Measurements from ENCODE around the gene SNUPN. TPM values are rescaled to one million over a fixed set of nuclear protein-coding genes. Genes with fewer than 3 reads are reported as not detected.

Gene SNUPN
- total RNA-seq, 2 donors from 2014 or later = 17.2 to 26.4 TPM

- no peak overlapping the region for H3K27ac ChIP-seq (ENCODE audit: low read depth, low read length)
- peaks cover 5% of the 10 kb centered on the region for H3K27me3 ChIP-seq (ENCODE audit: control insufficient read depth, insufficient read depth, low read length, poor library complexity, severe bottlenecking)
- Mint-ChIP-seq H3K27ac (peak overlapping the region; percentile 29), H3K36me3 (ENCODE audit: low read depth) (peaks cover 22% of the 10 kb centered on the region), H3K27me3 (ENCODE audit: insufficient read depth) (peaks cover 8% of the 10 kb centered on the region), H3K4me1 (peaks cover 50% of the 10 kb centered on the region), H3K9me3 (no peaks in the 10 kb centered on the region), H3K4me3 (peak overlapping the region; percentile 86)
- no peaks in the 10 kb centered on the region for H3K9me3 ChIP-seq (ENCODE audit: control insufficient read depth, low read length)
- peaks cover 18% of the 10 kb centered on the region for H3K36me3 ChIP-seq (ENCODE audit: control insufficient read depth, insufficient read depth, low read length)
- 81 to 84% methylated on average over 6 to 9 of the region's 9 CpGs for WGBS, 2 experiments (ENCODE audit: insufficient coverage in 1 of 2, insufficient read length in 1 of 2)
- peak; percentile 59 for DNase-seq
- H3K9ac ChIP-seq (ENCODE audit: extremely low read depth, low read length, poor library complexity, severe bottlenecking) = peak overlapping the region; percentile 16
- no peak for TF ChIP-seq CTCF (conservative IDR thresholded peaks at IDR 0.05)
- peaks cover 12% of the 10 kb centered on the region for H3K4me1 ChIP-seq (ENCODE audit: control insufficient read depth, insufficient read depth, low read length)
- H3K4me3 ChIP-seq (ENCODE audit: low read length) = peak overlapping the region; percentile 71
These were observed 25.6 kb upstream of the SNUPN start for GRCh38 chr15:75650908-75651809.

GRCh38 chr15:75649848-75650247 is 24.3 kb upstream of the SNUPN start:
- Histone ChIP-seq H3K4me1 (ENCODE audit: control insufficient read depth, insufficient read depth, low read length) (peaks cover 12% of the 10 kb centered on the region), H3K9ac (ENCODE audit: extremely low read depth, low read length, poor library complexity, severe bottlenecking) (no peak overlapping the region), H3K27me3 (ENCODE audit: control insufficient read depth, insufficient read depth, low read length, poor library complexity, severe bottlenecking) (peaks cover 9% of the 10 kb centered on the region), H3K36me3 (ENCODE audit: control insufficient read depth, insufficient read depth, low read length) (peaks cover 18% of the 10 kb centered on the region), H3K27ac (ENCODE audit: low read depth, low read length) (no peak overlapping the region), H3K9me3 (ENCODE audit: control insufficient read depth, low read length) (no peaks in the 10 kb centered on the region), H3K4me3 (ENCODE audit: low read length) (peak overlapping the region; percentile 71)
- no peak for DNase-seq
- whole genome bisulfite sequencing, 2 experiments (ENCODE audit: insufficient coverage in 1 of 2, insufficient read length in 1 of 2) = 93 to 96% methylated on average over 16 to 18 of the region's 18 CpGs
- Mint-ChIP-seq H3K36me3 (ENCODE audit: low read depth) (peaks cover 21% of the 10 kb centered on the region), H3K27ac (no peak overlapping the region), H3K9me3 (no peaks in the 10 kb centered on the region), H3K27me3 (ENCODE audit: insufficient read depth) (peaks cover 20% of the 10 kb centered on the region), H3K4me1 (peaks cover 50% of the 10 kb centered on the region), H3K4me3 (peak overlapping the region; percentile 86)
- TF ChIP-seq CTCF (conservative IDR thresholded peaks at IDR 0.05) = no peak

GRCh38 chr15:75649045-75649761 is 23.7 kb upstream of the SNUPN start:
- peaks cover 9% of the 10 kb centered on the region for H3K27me3 ChIP-seq (ENCODE audit: control insufficient read depth, insufficient read depth, low read length, poor library complexity, severe bottlenecking)
- H3K9me3 ChIP-seq (ENCODE audit: control insufficient read depth, low read length) = no peaks in the 10 kb centered on the region
- Mint-ChIP-seq H3K27me3 (ENCODE audit: insufficient read depth) (peaks cover 23% of the 10 kb centered on the region), H3K27ac (peak overlapping the region; percentile 98), H3K36me3 (ENCODE audit: low read depth) (peaks cover 21% of the 10 kb centered on the region), H3K4me1 (peaks cover 50% of the 10 kb centered on the region), H3K9me3 (no peaks in the 10 kb centered on the region), H3K4me3 (peak overlapping the region; percentile 86)
- peaks cover 18% of the 10 kb centered on the region for H3K36me3 ChIP-seq (ENCODE audit: control insufficient read depth, insufficient read depth, low read length)
- H3K4me1 ChIP-seq (ENCODE audit: control insufficient read depth, insufficient read depth, low read length) = peaks cover 12% of the 10 kb centered on the region
- H3K9ac ChIP-seq (ENCODE audit: extremely low read depth, low read length, poor library complexity, severe bottlenecking) = peak overlapping the region; percentile 93
- WGBS, 2 experiments (ENCODE audit: insufficient coverage in 1 of 2, insufficient read length in 1 of 2) = 85 to 89% methylated on average over 8 to 19 of the region's 19 CpGs
- H3K27ac ChIP-seq (ENCODE audit: low read depth, low read length) = no peak overlapping the region
- H3K4me3 ChIP-seq (ENCODE audit: low read length) = peak overlapping the region; percentile 88
- DNase-seq = no peak
- no peak for TF ChIP-seq CTCF (conservative IDR thresholded peaks at IDR 0.05)

Measured in endodermal cell (in vitro differentiated cells).